Renal cortex interstitium (tissue), 11 donors: Measurements from ENCODE around the gene TMEM106C. TPM values are rescaled to one million over a fixed set of nuclear protein-coding genes. Genes with fewer than 3 reads are reported as not detected.
"Not testable (repeated sequence)": the region's sequence is repeated elsewhere in the genome, so short reads cannot be mapped to it uniquely, and the experiment has no call there.

Source experiments
- DNase-seq, 11 donors: peaks; one replicate each; pipeline ENCODE4 v3.0.0-alpha.2; 2013; ENCODE audit warnings: low read depth in 9 of 11, low spot score in 4 of 11; ENCODE audit errors: extremely low read depth in 1 of 11
- polyA plus RNA-seq, 3 donors: library from polyadenylated mRNA; unstranded; fragments of 120-200 nt; gene quantifications; one replicate each; pipeline ENCODE4 v1.2.1, GENCODE V29; 2013; ENCODE audit not compliant: insufficient read length in 3 of 3

TMEM106C gene
- polyA plus RNA-seq, 3 donors, result 122 to 132 (median 128) TPM

DNA sequence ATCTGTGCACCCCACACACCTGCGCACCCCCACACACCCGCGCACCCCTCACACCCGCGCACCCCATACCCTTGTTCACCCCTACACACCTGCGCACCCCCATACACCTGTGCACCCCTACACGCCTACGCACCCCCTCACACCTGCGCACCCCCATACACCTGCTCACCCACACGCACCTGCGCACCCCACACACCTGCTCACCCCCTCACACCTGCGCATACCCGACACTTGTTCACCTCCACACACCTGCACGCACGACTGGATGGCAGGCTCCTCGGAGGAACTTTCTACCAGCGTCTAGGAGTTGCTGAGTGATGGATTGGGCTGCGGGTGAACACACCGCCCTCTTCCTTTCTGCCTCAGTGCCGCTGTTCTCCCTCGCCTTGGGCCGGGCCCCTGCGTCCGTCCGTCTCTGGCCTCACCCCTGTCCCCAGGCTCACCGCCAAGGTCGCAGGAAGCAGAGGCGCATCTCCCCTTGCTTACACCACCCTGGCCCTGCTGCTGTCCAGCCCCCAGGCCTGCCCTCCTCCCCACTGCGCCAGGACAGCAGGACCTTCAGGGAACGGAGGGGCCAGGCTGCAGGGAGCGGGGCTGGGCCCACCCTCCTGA, 20.7 kb upstream of the TMEM106C start:
- no peak for DNase-seq

- DNase-seq, result no peak
Observed at GRCh38 chr12:47943623-47944340, 19.6 kb upstream of the TMEM106C start.

DNA sequence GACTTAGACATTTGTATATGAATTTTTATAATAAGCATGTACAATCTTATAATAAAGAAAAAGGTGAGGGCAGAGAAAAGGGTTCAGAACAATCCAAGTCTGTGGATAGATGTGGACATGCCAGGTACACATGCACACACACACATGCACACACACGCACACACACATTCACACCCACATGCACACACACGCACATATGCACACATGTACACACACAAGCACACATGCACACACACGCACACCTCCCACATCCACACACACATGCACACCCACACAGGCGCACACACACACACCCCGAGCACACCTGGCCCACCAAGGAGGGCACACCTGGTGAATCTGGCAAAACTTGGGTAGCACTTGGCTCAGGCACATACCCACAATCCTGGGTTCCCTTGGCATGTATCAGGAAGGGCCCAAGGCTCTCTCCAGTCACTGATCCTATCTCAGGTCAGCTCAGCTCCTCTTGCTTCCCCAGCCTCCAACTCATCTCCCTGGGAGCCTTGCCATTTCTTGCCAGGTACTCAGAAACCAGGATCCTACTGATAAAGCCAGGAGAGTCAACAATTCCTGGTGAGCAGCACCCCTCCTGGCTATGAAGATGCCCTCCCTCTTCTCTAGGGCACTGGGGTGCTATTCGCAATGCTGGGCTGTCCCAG, 18.6 kb upstream of the TMEM106C start:
- DNase-seq, result no peak

DNA sequence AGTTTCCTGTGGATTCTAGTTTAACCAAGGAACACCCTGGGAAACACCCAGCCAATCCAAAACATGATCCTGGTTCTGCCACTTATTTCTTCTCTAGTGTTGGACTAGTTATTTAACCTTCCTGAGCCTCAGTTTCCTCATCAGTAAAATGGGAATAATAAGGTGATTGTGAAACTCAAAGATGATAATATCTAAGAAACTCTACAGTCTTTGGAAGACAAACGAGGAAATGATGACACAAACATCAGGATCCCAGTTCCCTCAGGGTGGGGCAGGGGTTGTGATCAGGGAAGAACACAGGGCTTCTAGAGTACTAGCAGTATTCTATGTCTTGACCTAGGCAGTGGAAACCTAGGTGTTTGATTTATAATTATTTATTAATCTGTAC, 18.1 kb upstream of the TMEM106C start:
- DNase-seq, result no peak

- DNase-seq, result no peak
Observed at GRCh38 chr12:47946413-47947323, 16.7 kb upstream of the TMEM106C start.

DNA sequence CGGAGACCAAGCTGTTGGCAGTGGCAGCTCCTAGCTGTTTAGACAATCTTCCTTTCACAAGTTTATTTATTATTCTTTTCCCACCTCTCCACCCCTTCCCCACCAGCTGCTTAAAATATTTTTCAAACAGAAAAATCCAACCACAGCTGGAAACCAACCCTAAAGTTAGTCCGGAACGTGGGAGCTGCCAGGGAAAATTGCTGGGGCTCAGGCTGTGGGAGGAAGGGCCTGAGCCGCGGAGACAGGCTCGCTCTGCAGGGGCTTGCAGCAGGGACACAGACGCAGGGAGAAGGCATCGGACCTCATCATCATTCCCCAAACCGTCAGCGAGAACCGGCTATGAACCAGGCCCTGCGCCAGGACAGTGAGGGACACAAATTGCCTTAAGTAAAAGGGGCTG, 16.1 kb upstream of the TMEM106C start:
- peak in 1 of 11 donors; percentile 52 for DNase-seq

DNA sequence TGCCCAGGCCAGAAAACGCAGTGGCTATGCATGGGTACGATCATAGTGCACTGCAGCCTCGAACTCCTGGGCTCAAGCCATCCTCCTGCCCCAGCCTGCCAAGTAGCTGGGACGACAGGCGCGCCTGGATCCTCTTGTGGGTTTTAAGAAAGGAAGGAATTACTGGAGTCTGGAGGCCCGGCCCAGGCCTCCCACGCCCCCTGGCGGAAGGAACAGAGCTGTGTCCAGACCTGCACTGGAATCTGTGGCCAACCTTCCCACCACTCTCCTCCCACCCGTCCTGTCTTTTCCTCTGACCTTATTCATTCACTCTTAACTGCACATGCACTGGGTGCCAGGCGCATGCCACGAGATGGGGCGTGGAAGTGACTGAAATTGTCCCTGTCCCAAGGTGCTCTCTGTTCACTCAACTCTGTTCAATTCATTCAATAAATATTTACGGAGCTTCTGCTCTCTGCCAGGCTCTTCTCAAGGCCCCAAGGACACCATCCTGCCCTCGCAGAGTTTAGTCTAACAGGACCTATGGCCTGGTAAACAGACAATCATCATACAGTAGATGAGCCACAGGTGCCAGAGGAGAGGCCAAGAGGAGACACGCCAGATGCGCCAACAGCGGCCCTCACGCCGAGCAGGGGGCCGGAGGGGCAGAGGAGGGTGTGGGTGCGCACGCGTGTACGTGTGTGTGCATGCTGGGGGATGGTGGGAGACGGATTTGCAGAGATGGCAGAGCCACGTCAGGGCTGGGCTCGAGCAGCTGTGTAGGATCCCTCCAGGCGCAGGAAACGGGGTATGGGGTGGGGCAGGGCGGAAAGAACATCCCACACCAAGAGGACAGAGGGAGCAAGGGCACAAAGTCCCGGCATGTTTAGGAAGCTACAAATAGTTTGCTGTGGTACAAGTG, 13.7 kb upstream of the TMEM106C start:
- peak in 5 of 11 donors; percentile 44 to 71 (median 56) for DNase-seq

- DNase-seq, result no peak
Observed at GRCh38 chr12:47950856-47951468, 12.4 kb upstream of the TMEM106C start.

GRCh38 chr12:47954058-47954457, 9.3 kb upstream of the TMEM106C start:
- no peak for DNase-seq

- DNase-seq, result no peak
Observed at GRCh38 chr12:47954467-47955045, 8.8 kb upstream of the TMEM106C start.

- DNase-seq, result no peak
Observed at GRCh38 chr12:47955059-47955458, 8.3 kb upstream of the TMEM106C start.

- not testable (repeated sequence) for DNase-seq
Observed at GRCh38 chr12:47957671-47958070, 5.7 kb upstream of the TMEM106C start.

DNA sequence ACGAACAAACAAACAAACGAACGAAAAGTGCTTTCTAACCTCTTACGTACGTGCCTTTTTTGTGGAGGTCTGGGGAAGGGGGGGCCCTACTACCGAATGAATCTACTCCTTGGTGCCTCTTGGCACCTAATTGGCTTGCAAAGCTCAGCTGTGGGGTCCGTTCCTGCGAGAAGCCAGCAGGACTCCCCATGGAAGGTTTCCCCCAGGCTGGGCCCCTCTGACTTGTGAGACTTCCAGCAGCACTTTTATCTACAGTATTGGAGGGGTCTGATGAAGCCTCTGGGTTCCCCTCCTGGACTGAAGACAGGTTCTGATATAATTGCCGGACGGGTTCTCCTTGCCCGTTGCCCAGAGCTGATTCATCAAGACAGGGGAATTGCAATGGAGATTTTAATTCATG, 1.2 kb upstream of the TMEM106C start:
- no peak for DNase-seq

GRCh38 chr12:47964106-47964728, 821 bp downstream of the TMEM106C start:
- DNase-seq, result no peak

DNA sequence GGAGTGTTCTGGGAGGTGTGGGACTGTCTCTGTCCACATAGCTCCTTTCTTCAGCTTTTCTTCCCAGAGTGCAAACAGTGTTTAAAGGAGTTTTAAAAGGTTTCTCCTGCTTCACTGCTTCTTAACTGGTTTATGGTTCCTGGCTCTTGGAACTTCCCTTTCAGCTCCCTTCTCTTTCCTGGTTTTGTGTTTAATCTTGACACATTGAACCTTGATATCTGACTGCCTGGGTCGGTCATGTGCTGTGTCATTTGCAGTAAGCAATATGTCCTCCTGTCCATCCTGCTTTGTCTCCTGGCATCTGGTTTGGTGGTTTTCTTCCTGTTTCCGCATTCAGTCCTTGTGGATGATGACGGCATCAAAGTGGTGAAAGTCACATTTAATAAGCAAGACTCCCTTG, 2.2 kb downstream of the TMEM106C start:
- no peak for DNase-seq

- no peak for DNase-seq
Observed at GRCh38 chr12:47967461-47968321, 4.3 kb downstream of the TMEM106C start.
